GM23338 (cell line): ENCODE data around the gene ANKIB1.

ENCODE experiments used
- EZH2 ChIP-seq: fragments of 200-600 bp; sonication (generic); IDR thresholded peaks from one replicate; pipeline ENCODE4 v1.8.0; 2017; ENCODE audit warnings: antibody characterized with exemption, mild to moderate bottlenecking, low read depth; ENCODE audit not compliant: unreplicated experiment
- POLR2AphosphoS5 ChIP-seq: IDR thresholded peaks from 2 replicates; pipeline ENCODE4 v1.6.1; 2016; ENCODE audit warnings: antibody characterized with exemption, low read depth
- ZNF114 ChIP-seq: fragments of 250-450 bp; sonication (Bioruptor Pico); IDR thresholded peaks from 2 replicates; pipeline ENCODE4 v1.5.0; 2020; ENCODE audit warnings: mild to moderate bottlenecking, moderate library complexity
- TF ChIP-seq, protein P1 (sequence below), 2 experiments: fragments of 200-600 bp in 1 of 2; sonication (generic) in 1 of 2; conservative IDR thresholded peaks; 2 replicates each; pipeline versions ENCODE4 v1.5.1 to v1.6.1; 2016 to 2017; ENCODE audit warnings: antibody characterized with exemption in 2 of 2, low read depth in 2 of 2, mild to moderate bottlenecking in 2 of 2, moderate library complexity in 1 of 2

DNA sequence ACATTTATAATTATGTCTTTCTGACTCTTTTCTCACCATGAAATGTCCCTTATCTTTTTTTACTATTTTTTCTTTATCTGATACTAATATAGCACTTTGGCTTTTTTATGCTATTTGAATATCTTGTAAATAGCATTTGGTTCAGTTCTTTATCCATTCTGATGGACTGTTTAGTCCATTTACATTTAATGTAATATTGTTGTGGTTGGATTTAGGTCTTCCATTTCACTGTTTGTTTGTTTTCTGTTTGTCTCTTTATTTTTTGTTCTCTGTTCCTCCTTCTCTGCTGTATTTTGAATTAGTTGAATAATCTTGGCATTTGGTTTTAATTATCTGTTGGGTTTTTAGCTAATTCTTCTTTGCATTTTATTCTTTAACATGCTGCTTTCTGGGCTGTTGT is 89.8 kb downstream of the ANKIB1 start:
- TF ChIP-seq, protein P1, sequence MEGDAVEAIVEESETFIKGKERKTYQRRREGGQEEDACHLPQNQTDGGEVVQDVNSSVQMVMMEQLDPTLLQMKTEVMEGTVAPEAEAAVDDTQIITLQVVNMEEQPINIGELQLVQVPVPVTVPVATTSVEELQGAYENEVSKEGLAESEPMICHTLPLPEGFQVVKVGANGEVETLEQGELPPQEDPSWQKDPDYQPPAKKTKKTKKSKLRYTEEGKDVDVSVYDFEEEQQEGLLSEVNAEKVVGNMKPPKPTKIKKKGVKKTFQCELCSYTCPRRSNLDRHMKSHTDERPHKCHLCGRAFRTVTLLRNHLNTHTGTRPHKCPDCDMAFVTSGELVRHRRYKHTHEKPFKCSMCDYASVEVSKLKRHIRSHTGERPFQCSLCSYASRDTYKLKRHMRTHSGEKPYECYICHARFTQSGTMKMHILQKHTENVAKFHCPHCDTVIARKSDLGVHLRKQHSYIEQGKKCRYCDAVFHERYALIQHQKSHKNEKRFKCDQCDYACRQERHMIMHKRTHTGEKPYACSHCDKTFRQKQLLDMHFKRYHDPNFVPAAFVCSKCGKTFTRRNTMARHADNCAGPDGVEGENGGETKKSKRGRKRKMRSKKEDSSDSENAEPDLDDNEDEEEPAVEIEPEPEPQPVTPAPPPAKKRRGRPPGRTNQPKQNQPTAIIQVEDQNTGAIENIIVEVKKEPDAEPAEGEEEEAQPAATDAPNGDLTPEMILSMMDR (conservative IDR thresholded peaks at IDR 0.05; ENCODE audit: low read depth in 2 of 2) = no peak
- TF ChIP-seq POLR2AphosphoS5 (no peak), ZNF114 (no peak), EZH2 (no peak)
